Activated CD4-positive, alpha-beta T cell treated with anti-CD3 and anti-CD28 coated beads, Interleukin-2, amount 10 ng/mL, durations not matched to agents 7 days and 5 days (primary cell): Measurements from ENCODE around the gene PTRH1. TPM values are rescaled to one million over a fixed set of nuclear protein-coding genes. Genes with fewer than 3 reads are reported as not detected.

Experiments used
- CTCF ChIA-PET: fragments of 350-600 bp; sonication (Branson Sonifier 250); formaldehyde crosslinking; loops from one replicate; lab custom pipeline; 2021; ENCODE audit warnings: antibody characterized with exemption; lab: Charles Lee
- POLR2A ChIA-PET: fragments of 350-600 bp; sonication (Branson Sonifier 250); formaldehyde crosslinking; loops from one replicate; lab custom pipeline; 2021; ENCODE audit warnings: antibody characterized with exemption; lab: Charles Lee
- DNase-seq: peaks from one replicate; pipeline ENCODE4 v3.0.0-alpha.2; 2020
- H3K27ac Mint-ChIP-seq: one replicate; pipeline ENCODE4 v1.8.0; 2021; ENCODE audit warnings: mild to moderate bottlenecking, moderate library complexity, mixed read lengths
- H3K27me3 Mint-ChIP-seq: one replicate; pipeline ENCODE4 v1.8.0; 2021; ENCODE audit warnings: mixed read lengths
- H3K36me3 Mint-ChIP-seq: one replicate; pipeline ENCODE4 v1.8.0; 2021; ENCODE audit warnings: low read depth, mixed read lengths
- H3K4me1 Mint-ChIP-seq: one replicate; pipeline ENCODE4 v1.8.0; 2021; ENCODE audit warnings: mixed read lengths
- H3K4me3 Mint-ChIP-seq: one replicate; pipeline ENCODE4 v1.8.0; 2021; ENCODE audit warnings: mild to moderate bottlenecking, moderate library complexity, mixed read lengths
- H3K9me3 Mint-ChIP-seq: one replicate; pipeline ENCODE4 v1.8.0; 2021; ENCODE audit warnings: mixed read lengths
- total RNA-seq, 2 experiments: library from RNA; stranded (reverse); gene quantifications; one replicate each; pipeline ENCODE4 v1.2.3, GENCODE V29; 2021

The PTRH1 gene
- total RNA-seq, 2 experiments from 2014 or later: 8.7 to 11.0 TPM

DNA sequence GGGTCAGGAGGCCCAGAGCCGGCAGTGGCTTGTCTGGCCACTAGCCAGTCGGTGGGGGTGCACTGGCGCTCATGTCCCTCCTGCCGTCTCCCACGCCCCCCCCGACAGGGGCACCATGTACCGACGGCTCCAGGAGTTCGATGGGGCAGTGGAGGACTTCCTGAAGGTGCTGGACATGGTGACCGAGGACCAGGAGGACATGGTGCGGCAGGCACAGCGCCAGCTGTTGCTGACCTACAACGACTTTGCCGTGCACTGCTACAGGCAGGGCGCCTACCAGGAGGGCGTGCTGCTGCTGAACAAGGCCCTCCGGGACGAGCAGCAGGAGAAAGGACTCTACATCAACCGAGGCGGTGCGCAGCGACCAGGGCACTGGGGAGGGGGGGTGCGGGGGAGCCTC, 8.5 kb upstream of the PTRH1 start:
- ChIA-PET POLR2A (no interaction called here), CTCF (interaction anchor here (0.6 to 3.8 kb wide), 2 partner anchors 11 to 99 kb away, joined by 3 to 18 read pairs; partner anchors contain the start of gene TOR2A)
- Mint-ChIP-seq H3K36me3 (no peaks in the 10 kb centered on the region), H3K27ac (no peak overlapping the region), H3K27me3 (no peaks in the 10 kb centered on the region), H3K9me3 (no peaks in the 10 kb centered on the region), H3K4me3 (no peak overlapping the region), H3K4me1 (peaks cover 21% of the 10 kb centered on the region)
- no peak for DNase-seq

DNA sequence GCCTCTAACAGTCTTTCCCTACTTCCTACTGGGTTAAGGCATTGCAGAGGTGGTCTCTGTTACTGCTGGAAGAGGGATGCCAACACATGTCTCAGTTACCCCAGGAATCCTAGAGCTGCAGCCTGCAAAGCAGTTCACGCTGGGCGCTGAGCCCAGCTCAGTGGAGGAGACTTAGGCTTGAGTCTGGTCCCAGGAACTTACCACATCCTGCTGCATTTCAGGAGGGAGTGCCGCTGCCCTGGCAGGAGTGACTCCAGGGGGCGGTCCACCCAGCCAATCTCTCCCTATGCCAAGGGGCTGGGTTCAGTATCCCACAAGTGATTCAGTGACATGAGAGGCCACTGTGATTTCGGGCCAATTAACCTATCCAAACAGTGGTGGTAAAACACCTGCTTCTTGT, 8.0 kb upstream of the PTRH1 start:
- no peak overlapping the region for H3K27ac Mint-ChIP-seq
- CTCF ChIA-PET: interaction anchor here (3.8 kb wide), 1 partner anchor 12 kb away, joined by 18 read pairs; the partner anchor contains the start of gene TOR2A
- H3K27me3 Mint-ChIP-seq: no peaks in the 10 kb centered on the region
- H3K9me3 Mint-ChIP-seq: no peaks in the 10 kb centered on the region
- peaks cover 21% of the 10 kb centered on the region for H3K4me1 Mint-ChIP-seq
- no peak overlapping the region for H3K4me3 Mint-ChIP-seq
- POLR2A ChIA-PET: no interaction called here
- no peaks in the 10 kb centered on the region for H3K36me3 Mint-ChIP-seq
- DNase-seq: no peak

DNA sequence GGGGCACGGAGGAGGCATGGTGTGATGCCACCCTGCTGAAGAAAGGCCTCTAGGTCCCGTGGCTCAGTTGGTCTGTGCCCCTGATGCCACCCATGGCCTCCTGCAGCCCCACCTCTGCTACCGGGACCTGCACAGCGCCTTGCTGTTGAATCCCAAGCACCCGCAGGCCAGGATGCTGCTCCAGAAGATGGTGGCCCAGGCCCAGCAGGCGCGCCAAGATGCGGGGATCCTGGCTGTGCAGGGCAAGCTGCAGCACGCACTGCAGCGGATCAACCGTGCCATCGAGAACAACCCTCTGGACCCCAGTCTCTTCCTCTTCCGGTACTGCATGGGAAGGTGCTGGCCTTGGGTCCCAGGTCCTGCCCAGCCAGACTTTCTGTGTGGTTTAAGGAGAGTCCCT, 7.5 kb upstream of the PTRH1 start:
- Mint-ChIP-seq H3K4me1 (peaks cover 21% of the 10 kb centered on the region), H3K9me3 (no peaks in the 10 kb centered on the region), H3K27me3 (no peaks in the 10 kb centered on the region), H3K27ac (no peak overlapping the region), H3K36me3 (no peaks in the 10 kb centered on the region), H3K4me3 (no peak overlapping the region)
- ChIA-PET POLR2A (no interaction called here), CTCF (interaction anchor here (1.5 kb wide), 1 partner anchor 12 kb away, joined by 5 read pairs; the partner anchor contains the start of gene TOR2A)
- no peak for DNase-seq

DNA sequence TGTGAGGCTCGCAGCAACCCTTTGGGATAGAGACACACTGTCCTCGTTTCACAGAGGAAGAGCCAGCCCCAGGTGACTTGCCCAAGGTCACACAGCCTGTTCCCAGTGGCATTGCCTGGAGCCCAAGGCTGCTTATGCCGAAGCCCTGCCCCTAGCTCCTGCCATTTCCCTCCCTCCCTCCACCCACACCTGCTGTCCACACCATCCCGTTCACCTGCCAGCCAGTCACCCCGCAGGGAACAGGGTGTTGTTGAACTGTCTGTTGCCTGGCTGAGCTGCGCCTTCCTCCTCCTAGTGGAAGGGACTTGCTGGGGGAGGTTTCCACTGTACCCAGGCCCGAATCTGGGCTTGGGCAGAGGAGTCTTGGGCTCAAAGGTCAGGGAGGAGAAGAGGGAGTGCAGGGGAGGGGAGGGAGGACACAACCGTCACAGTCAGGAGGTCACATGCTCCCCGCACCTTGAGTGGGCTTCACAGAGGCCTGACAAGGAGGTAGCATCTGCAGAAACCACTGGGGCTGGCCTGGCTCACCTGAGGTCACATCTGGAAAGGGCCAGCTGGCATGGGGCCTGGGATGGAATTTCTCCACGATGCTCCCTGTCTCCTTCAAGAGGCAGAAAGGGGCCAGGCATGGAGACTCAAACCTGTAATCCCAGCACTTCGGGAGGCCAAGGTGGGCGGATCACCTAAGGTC, 6.7 kb upstream of the PTRH1 start:
- Mint-ChIP-seq H3K4me3 (no peak overlapping the region), H3K27ac (no peak overlapping the region), H3K36me3 (no peaks in the 10 kb centered on the region), H3K4me1 (peaks cover 21% of the 10 kb centered on the region), H3K27me3 (no peaks in the 10 kb centered on the region), H3K9me3 (no peaks in the 10 kb centered on the region)
- ChIA-PET CTCF (interaction anchor here (1.3 to 1.5 kb wide), 2 partner anchors 12 to 148 kb away, joined by 3 to 5 read pairs; partner anchors contain the start of gene TOR2A), POLR2A (interaction anchor here (0.7 kb wide), 1 partner anchor 161 kb away, joined by 3 read pairs; no protein-coding TSS in a partner anchor)
- no peak for DNase-seq

DNA sequence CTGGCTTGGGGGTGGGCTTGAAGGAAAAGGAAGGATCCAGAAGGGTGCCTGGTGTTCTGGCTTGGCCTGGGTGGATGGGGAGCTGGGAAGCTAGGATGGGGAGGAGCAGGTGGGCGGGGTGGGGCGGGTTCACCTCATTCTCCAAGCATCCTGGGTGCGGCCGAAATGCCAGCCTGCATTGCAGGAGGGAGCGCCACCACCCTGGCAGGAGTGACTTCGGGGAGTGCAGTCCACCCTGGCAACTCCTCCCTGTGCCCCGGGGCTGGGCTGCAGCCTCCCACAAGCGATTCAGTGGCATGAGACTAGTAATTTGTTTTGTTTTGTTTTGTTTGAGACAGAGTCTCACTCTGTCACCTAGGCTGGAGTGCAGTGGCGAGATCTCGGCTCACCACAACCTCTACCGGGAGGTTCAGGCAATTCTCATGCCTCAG, 5.9 kb upstream of the PTRH1 start:
- Mint-ChIP-seq H3K27ac (peak overlapping the region; percentile 36), H3K4me1 (peaks cover 21% of the 10 kb centered on the region), H3K4me3 (no peak overlapping the region), H3K27me3 (no peaks in the 10 kb centered on the region), H3K9me3 (no peaks in the 10 kb centered on the region), H3K36me3 (no peaks in the 10 kb centered on the region)
- ChIA-PET POLR2A (no interaction called here), CTCF (interaction anchor here (1.3 to 1.5 kb wide), 2 partner anchors 13 to 149 kb away, joined by 3 to 5 read pairs; partner anchors contain the start of gene TOR2A)
- no peak for DNase-seq

DNA sequence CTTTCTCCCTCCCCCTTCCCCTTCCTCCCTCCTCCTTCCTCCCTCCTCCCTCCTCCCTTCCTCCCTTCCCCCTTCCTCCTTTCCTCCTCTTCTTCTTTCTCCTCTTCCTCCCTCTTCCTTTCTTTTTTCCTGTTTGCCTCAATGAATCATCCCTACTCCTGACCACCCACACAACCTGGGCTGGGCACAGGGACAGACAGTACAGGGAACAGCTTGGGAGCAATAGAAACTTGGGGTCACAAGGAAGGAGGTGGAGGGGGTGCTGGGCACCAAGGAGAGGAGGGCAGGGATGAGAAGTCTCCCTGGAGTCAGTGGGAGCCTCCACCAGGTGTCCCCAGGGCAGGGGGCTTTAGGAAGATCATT, 5.4 kb upstream of the PTRH1 start:
- Mint-ChIP-seq H3K27ac (peak overlapping the region; percentile 50), H3K4me1 (peaks cover 26% of the 10 kb centered on the region), H3K27me3 (no peaks in the 10 kb centered on the region), H3K9me3 (no peaks in the 10 kb centered on the region), H3K4me3 (no peak overlapping the region), H3K36me3 (no peaks in the 10 kb centered on the region)
- ChIA-PET CTCF (interaction anchor here (2.3 kb wide), 1 partner anchor 14 kb away, joined by 11 read pairs; the partner anchor contains the start of gene TOR2A), POLR2A (no interaction called here)
- DNase-seq: no peak

DNA sequence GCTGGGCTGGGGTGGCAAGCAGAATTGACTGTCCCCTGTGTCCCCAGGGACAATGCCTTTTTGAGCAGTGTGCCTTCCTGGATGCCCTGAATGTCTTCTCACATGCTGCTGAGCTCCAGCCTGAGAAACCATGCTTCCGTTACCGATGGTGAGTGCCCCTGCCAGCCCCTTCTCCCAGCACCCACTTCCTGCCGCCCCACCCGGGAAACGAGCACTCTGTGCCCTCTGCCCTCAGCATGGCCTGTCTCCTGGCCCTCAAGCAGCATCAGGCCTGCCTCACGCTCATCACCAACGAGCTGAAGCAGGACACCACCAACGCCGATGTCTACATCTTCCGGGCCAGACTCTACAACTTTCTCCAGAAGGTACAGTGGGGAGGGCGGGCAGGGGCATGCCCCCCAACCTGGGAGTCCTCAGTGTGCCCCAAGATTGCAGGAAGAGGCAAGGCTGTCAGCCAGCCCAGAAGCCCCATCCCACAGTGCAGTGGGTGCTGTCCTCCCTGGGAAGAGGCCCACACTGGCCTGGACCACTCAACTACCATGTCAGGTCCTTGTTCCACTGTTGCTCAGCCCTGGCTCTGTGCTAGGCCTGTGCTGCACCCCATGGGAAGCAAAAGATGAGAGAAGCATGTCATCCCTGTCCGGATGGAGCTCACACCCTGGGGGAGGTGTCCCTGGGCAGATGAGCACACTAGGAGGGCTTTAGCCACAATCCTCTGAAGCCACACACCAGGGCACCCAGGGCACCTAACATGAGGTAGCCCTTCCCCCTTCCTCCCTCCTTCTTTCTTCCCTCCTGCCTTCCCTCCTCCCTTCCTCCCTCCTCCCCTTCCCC, 4.8 kb upstream of the PTRH1 start:
- Mint-ChIP-seq H3K9me3 (no peaks in the 10 kb centered on the region), H3K36me3 (peaks cover 2% of the 10 kb centered on the region), H3K4me1 (peaks cover 29% of the 10 kb centered on the region), H3K4me3 (peak overlapping the region; percentile 23), H3K27ac (peak overlapping the region; percentile 86), H3K27me3 (no peaks in the 10 kb centered on the region)
- POLR2A ChIA-PET: interaction anchor here (0.6 kb wide), 1 partner anchor 91 kb away, joined by 3 read pairs; no protein-coding TSS in a partner anchor
- DNase-seq: peak; percentile 17
- CTCF ChIA-PET: interaction anchor here (2.3 kb wide), 1 partner anchor 15 kb away, joined by 11 read pairs; the partner anchor contains the start of gene TOR2A

DNA sequence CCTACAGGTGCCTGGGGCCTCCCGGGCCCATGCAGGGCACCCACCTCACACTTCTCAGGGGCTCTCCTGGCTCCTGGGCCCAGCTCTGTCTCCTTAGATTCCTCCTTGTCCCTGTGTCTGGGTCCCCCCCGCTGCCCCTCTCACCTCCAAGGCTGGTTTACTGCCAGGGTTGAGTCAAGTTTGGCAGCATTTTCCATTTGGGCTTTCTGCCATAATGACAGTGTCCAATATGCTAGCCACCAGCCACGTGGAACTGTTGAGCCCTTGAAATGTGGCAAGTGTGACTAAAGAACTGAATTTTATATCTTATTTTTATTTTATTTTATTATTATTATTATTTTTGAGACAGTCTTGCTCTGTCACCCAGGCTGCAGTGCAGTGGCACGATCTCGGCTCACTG, 2.3 kb upstream of the PTRH1 start:
- no peak overlapping the region for H3K4me3 Mint-ChIP-seq
- no peak overlapping the region for H3K27ac Mint-ChIP-seq
- no peaks in the 10 kb centered on the region for H3K9me3 Mint-ChIP-seq
- no peaks in the 10 kb centered on the region for H3K27me3 Mint-ChIP-seq
- peaks cover 30% of the 10 kb centered on the region for H3K4me1 Mint-ChIP-seq
- peaks cover 2% of the 10 kb centered on the region for H3K36me3 Mint-ChIP-seq
- no peak for DNase-seq
- ChIA-PET CTCF (interaction anchor here (1.0 to 2.5 kb wide), 2 partner anchors 8 to 152 kb away, joined by 3 to 5 read pairs; no protein-coding TSS in a partner anchor), POLR2A (no interaction called here)

DNA sequence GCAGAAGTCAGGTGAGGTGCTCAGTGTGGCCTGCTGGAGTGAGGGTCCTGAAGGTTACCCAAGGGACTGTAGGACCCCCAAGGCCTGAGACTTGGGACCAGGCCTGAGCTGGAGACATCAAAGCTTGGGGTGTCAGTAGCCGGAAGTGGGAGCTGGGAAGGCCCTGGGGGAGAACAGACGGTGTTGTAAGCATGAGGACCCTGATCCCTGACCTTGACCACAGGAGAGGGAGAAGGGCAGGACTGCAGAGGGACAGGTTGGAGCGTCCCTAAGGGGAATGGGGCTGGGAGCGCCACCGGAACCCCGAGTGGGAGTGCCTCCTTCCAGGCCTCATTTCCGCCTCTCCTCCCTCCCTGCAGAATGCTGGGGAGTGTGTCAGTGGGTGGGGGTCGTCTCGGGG, 949 bp upstream of the PTRH1 start:
- Mint-ChIP-seq H3K27me3 (no peaks in the 10 kb centered on the region), H3K4me1 (peaks cover 33% of the 10 kb centered on the region)
- CTCF ChIA-PET: interaction anchor here (1.1 to 3.6 kb wide), 4 partner anchors 10 to 205 kb away, joined by 3 to 31 read pairs (median 6); partner anchors contain the start of gene TOR2A

DNA sequence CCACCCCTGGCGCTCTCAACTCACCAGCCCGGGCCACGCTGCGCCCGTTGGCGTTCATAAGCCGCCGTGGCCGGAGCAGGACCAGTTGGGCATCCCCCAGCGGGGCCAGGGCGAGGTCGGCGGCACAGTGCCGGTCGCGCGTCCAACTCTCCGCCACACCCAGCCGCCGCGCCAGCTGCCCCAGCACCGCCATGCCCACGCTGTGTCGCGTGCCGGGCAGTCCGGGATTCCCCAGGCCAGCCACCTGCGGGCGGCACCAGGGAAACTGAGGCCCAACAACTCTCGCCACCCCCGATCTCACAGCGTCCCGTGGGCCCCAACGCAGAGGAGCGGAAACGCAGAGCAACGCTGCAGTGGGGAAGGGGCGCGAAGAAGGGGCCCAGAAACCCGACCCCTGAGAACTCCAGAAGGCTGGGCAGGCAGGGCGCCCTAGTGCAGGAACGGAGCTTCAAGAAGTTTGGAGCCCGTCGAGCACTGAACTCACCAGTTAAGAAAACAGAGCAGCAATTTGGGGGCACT, 453 bp downstream of the PTRH1 start:
- Mint-ChIP-seq H3K4me1 (peaks cover 38% of the 10 kb centered on the region), H3K27ac (peak overlapping the region; percentile 88), H3K4me3 (peak overlapping the region; percentile 90), H3K36me3 (peaks cover 2% of the 10 kb centered on the region), H3K27me3 (no peaks in the 10 kb centered on the region), H3K9me3 (no peaks in the 10 kb centered on the region)
- DNase-seq: peak; percentile 21
- POLR2A ChIA-PET: no interaction called here
- CTCF ChIA-PET: interaction anchor here (0.5 to 3.6 kb wide), 6 partner anchors 10 to 155 kb away, joined by 3 to 31 read pairs (median 6); partner anchors contain the start of gene TOR2A

More for the DNA sequence above, 949 bp upstream of the PTRH1 start:
- DNase-seq: no peak
- peak overlapping the region; percentile 90 for H3K4me3 Mint-ChIP-seq
- POLR2A ChIA-PET: no interaction called here
- peak overlapping the region; percentile 88 for H3K27ac Mint-ChIP-seq
- H3K9me3 Mint-ChIP-seq: no peaks in the 10 kb centered on the region
- peaks cover 2% of the 10 kb centered on the region for H3K36me3 Mint-ChIP-seq

DNA sequence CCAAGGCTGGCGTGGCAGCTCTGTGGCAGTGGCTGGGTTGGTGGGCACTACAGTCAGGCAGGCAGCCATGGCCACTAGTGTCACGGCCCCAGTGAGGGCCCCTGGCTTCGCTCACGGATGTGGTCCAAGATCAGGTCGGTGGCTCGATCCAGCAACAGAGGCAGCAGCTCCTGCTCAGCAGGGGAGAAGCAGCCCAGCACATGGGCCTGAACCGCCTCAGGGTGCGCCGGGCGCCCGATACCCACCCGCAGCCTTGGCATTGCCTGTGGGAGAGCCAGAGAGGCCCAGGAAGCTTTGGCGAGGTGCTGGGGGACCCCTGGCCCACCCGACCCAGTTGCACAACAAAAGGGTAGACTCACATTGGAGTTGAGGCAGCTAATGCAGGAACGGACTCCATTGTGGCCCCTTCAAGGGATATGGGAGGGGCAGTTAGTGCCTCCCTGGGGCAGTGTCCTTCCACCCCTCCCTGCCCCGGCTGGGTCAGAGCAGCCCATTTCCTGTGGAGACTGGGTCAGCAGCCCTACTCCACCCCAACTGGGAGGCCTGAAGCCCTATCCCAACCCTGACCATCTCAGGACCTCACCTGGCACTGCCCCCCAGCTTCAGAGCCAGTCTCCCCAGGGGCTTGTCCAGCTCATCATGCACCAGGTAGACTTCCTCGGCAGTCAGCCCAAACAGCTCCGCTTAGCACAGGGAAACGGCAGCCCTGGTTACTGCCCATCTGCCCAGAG, 1.3 kb downstream of the PTRH1 start:
- ChIA-PET POLR2A (no interaction called here), CTCF (interaction anchor here (1.6 to 3.6 kb wide), 6 partner anchors 9 to 207 kb away, joined by 3 to 31 read pairs (median 5); partner anchors contain the start of gene TOR2A)
- Mint-ChIP-seq H3K36me3 (peaks cover 2% of the 10 kb centered on the region), H3K4me3 (peak overlapping the region; percentile 63), H3K27ac (peak overlapping the region; percentile 31), H3K4me1 (peaks cover 29% of the 10 kb centered on the region), H3K27me3 (no peaks in the 10 kb centered on the region), H3K9me3 (no peaks in the 10 kb centered on the region)
- DNase-seq: no peak

DNA sequence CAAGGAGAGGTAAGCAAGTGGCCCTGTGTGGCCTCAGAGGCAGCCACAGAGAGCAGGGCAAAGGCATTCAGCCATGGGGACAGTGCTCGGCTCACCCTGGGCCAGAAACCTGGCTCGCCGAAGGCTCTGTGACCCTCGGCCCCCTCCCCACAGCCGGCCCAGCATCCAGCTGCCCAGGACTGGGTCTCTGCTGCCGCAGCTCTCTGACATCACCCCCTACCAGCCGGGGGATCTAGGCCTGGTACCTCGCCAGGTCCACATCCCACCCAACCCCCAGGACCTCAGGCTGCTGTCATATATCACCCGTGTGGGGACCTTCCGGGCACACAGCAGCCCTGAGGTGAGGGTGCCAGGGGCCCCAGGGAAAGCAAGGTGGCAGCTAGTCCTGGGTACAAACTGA, 2.6 kb downstream of the PTRH1 start:
- POLR2A ChIA-PET: no interaction called here
- Mint-ChIP-seq H3K4me1 (peaks cover 29% of the 10 kb centered on the region), H3K36me3 (peaks cover 2% of the 10 kb centered on the region), H3K4me3 (no peak overlapping the region), H3K27me3 (no peaks in the 10 kb centered on the region), H3K9me3 (peaks cover 3% of the 10 kb centered on the region), H3K27ac (no peak overlapping the region)
- no peak for DNase-seq
- CTCF ChIA-PET: interaction anchor here (0.5 to 1.6 kb wide), 5 partner anchors 14 to 445 kb away, joined by 3 to 4 read pairs (median 3); no protein-coding TSS in a partner anchor
